ENCODE results near the gene SCRN1. TPM values are rescaled to one million over a fixed set of nuclear protein-coding genes. Genes with fewer than 3 reads are reported as not detected.
"Not testable (repeated sequence)": the region's sequence is repeated elsewhere in the genome, so short reads cannot be mapped to it uniquely, and the experiment has no call there.

SCRN1 gene
- total RNA-seq, 6 donors from 2014 or later = 13.3 to 45.5 (median 30.5) TPM

- no peak overlapping the region for H3K4me3 ChIP-seq
- DNase-seq (no peak), ATAC-seq (ENCODE audit: low FRiP score in 2 of 2) (no peak)
- no peaks in the 10 kb centered on the region for H3K27me3 ChIP-seq
- 91 to 93% methylated on average over 12 of the region's 12 CpGs for WGBS, 2 donors
- H3K36me3 ChIP-seq = no peaks in the 10 kb centered on the region
- no peak overlapping the region for H3K27ac ChIP-seq
- TF ChIP-seq EP300 (IDR thresholded peaks at IDR 0.05) = no peak
- no peak for TF ChIP-seq POLR2A (IDR thresholded peaks at IDR 0.05)
- no peak for TF ChIP-seq POLR2AphosphoS5 (IDR thresholded peaks at IDR 0.05)
- TF ChIP-seq CTCF (IDR thresholded peaks at IDR 0.05) = no peak
- H3K9me3 ChIP-seq = no peaks in the 10 kb centered on the region
- no peaks in the 10 kb centered on the region for H3K4me1 ChIP-seq
Observed at GRCh38 chr7:29968683-29969395, 20.8 kb downstream of the SCRN1 start.

- WGBS, 2 donors = 63 to 86% methylated on average over 3 of the region's 3 CpGs
- Histone ChIP-seq H3K9me3 (no peaks in the 10 kb centered on the region), H3K27ac (no peak overlapping the region), H3K4me3 (no peak overlapping the region), H3K36me3 (no peaks in the 10 kb centered on the region), H3K4me1 (no peaks in the 10 kb centered on the region), H3K27me3 (no peaks in the 10 kb centered on the region)
- no peak for ATAC-seq (ENCODE audit: low FRiP score in 2 of 2)
- no peak for DNase-seq
- TF ChIP-seq CTCF (IDR thresholded peaks at IDR 0.05) = no peak
Observed at GRCh38 chr7:29965030-29965429, 24.6 kb downstream of the SCRN1 start.

GRCh38 chr7:29962035-29962434, 27.6 kb downstream of the SCRN1 start:
- Histone ChIP-seq H3K9me3 (no peaks in the 10 kb centered on the region), H3K36me3 (no peaks in the 10 kb centered on the region), H3K4me3 (no peak overlapping the region), H3K27ac (no peak overlapping the region), H3K4me1 (no peaks in the 10 kb centered on the region), H3K27me3 (no peaks in the 10 kb centered on the region)
- WGBS, 2 donors = 94 to 97% methylated on average over 1 of the region's 1 CpG
- TF ChIP-seq EP300 (IDR thresholded peaks at IDR 0.05) (no peak), POLR2A (IDR thresholded peaks at IDR 0.05) (no peak), CTCF (IDR thresholded peaks at IDR 0.05) (no peak), POLR2AphosphoS5 (IDR thresholded peaks at IDR 0.05) (no peak)
- ATAC-seq (ENCODE audit: low FRiP score in 2 of 2) (no peak), DNase-seq (no peak)

GRCh38 chr7:29961611-29962010, 28.0 kb downstream of the SCRN1 start:
- 93 to 94% methylated on average over 5 to 17 of the region's 19 CpGs for WGBS, 2 donors
- H3K4me1 ChIP-seq = not testable (repeated sequence)

GRCh38 chr7:29958667-29959358, 30.8 kb downstream of the SCRN1 start:
- TF ChIP-seq EP300 (IDR thresholded peaks at IDR 0.05) (no peak), POLR2AphosphoS5 (IDR thresholded peaks at IDR 0.05) (no peak), CTCF (IDR thresholded peaks at IDR 0.05) (no peak), POLR2A (IDR thresholded peaks at IDR 0.05) (no peak)
- no peak for DNase-seq
- ATAC-seq (ENCODE audit: low FRiP score in 2 of 2) = no peak
- no peak overlapping the region for H3K27ac ChIP-seq
- peaks cover 0 to 9% (median 7%) of the 10 kb centered on the region in 4 donors for H3K4me1 ChIP-seq
- WGBS, 2 donors = 88 to 89% methylated on average over 8 of the region's 8 CpGs
- H3K4me3 ChIP-seq = no peak overlapping the region
- H3K36me3 ChIP-seq = no peaks in the 10 kb centered on the region
- H3K9me3 ChIP-seq = no peaks in the 10 kb centered on the region
- H3K27me3 ChIP-seq = no peaks in the 10 kb centered on the region

More at GRCh38 chr7:29961611-29962010, 28.0 kb downstream of the SCRN1 start:
- H3K4me3 ChIP-seq; H3K27me3 ChIP-seq; H3K9me3 ChIP-seq; H3K36me3 ChIP-seq; H3K27ac ChIP-seq; ATAC-seq (ENCODE audit: low FRiP score in 2 of 2): not testable (repeated sequence)
- peak in 1 of 2 donors; percentile 64 for DNase-seq
